ENCODE measurements around the gene WDR5.
A peak's percentile ranks its signal among the peaks of the same experiment; 100 is the strongest.

The WDR5 gene

DNA sequence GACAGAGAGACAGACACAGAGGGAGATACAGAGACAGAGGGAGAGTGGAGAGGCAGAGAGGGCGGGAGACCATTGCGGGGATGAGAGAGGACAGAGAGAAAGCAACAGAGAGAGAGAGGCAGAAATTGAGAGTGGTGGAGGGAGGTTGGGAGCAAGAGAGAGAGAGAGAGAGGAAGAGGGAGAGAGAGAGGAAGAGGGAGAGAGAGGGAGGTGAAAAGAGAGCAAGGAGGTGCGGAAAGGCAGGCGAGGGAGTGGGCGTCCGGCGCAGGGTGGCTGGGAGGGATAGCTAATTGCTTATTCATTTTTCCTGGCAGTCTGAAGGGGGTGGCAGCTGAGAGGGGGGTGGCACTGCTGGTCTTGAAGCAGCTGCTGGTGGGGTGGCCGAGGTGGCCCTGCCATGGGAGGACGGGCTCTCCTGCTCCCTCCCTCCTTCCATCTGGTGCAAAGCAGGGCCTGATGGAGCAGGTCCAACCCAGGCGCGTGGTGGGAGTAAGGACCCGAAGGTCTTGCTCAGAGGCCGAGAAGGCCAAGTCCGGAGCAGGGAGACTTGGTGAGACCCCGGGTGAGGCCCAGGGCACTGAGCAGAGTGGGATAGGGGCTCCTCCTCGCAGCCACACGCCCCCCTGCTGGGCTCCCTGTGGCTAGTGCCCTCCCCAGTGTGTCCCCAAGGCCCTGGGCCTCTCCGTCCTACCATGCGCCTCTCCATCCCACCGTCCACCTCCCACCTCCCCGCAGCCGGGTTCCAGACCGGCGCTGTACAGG, 53.8 kb downstream of the WDR5 start:
- DNase-seq = no peak

DNA sequence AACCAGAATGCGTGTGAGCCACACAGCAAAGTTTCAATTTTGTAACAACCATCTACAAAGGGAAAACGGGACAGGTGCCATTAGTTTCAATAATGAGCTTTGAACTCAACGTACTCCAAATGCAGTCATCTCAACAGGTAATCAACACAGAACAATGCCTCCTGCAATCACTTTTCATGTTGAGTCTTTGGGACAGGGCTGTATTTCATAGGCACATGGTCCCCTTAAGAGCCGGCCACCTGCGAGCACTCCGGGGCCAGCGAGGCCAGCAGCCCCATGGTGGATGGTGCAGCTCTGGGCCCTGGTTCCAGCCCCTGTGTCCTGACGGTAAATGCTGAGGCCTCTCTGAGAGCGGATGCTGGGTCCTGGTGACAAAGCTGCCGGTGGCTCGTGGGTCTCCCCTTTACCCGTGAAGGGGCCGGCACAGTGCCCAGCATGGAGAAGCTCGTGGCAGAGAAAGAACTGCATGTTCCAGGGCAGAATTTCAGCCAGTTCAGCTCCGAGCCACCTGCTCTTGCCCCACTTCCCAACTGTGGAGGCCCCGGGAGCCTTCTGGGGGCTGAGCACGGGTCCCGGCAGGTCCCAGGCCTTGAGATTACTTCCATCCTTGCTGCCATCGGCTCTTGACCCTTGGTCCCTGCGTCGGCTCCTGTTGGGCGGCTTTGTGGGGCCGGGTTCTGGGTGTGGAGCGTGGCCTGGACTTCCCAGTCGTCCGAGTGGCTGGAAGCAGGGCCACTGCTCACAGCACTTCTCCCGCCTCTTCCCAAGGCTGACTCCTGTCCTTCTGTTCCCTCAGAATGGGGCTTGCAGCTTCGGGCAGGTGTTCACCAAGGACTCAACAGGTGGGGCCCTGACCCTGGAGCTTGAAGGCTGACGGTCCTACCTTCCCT, 54.6 kb downstream of the WDR5 start:
- DNase-seq = no peak

DNA sequence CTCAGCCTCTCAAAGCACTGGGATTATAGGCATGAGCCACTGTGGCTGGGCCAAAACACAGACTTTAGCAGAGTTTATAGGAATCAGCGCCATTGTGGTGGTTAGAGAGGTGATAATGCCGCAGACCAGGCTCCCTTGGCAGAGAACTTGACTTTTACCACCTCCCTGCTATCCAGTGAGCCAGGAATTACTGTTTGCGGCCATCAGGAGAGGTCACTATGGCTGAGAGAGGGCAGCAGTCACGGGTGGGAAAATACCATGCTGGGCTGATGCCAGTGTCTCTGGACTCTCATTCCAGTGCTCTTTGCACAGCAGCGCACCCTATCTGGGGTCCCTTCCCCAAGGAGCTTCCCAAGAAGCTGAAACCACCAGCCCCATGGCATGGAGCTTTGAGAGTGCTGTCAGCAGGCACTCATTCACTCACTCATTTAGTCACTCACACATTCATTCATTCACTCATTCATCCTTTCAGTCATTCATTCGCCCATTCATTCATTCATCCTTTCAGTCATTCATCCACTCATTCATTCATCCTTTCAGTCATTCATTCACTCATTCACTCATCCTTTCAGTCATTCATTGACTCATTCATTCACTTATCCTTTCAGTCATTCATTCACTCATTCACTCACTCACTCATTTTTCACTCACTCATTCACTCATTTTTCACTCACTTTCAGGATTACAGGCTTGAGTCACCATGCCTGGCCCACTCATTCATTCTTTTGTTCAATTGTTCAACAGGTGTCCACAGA, 55.8 kb downstream of the WDR5 start:
- DNase-seq = no peak

DNA sequence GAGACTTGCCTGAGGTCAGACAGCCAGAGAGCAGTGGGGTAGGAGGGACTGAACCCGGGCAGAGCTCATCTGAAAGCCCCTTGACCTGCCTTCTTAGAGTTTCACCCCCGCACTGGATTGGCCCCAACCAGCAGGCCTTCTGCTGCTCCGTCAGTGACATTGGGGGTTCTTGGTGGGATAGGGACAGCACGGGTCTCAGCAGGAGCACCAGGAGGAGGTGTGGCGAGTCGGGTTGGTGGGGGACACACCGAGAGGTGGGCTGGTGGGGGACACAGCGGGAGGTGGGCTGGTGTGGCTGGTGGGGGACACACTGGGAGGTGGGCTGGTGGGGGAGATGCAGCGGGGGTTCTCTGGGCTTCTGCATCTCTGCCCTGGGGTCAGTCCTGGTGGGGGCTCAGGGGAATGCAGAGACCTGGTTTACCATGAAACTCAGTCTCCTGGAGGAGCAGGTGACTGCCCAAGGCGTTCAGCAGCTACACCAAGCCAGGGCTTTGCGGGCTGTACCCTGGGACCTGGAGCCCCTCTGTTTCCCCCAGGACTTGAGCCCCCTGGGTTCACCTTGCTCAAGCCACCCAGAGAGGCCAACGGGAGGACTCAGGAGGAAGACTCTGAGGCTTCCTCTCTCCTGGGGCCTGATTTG, 56.5 kb downstream of the WDR5 start:
- no peak for DNase-seq

DNA sequence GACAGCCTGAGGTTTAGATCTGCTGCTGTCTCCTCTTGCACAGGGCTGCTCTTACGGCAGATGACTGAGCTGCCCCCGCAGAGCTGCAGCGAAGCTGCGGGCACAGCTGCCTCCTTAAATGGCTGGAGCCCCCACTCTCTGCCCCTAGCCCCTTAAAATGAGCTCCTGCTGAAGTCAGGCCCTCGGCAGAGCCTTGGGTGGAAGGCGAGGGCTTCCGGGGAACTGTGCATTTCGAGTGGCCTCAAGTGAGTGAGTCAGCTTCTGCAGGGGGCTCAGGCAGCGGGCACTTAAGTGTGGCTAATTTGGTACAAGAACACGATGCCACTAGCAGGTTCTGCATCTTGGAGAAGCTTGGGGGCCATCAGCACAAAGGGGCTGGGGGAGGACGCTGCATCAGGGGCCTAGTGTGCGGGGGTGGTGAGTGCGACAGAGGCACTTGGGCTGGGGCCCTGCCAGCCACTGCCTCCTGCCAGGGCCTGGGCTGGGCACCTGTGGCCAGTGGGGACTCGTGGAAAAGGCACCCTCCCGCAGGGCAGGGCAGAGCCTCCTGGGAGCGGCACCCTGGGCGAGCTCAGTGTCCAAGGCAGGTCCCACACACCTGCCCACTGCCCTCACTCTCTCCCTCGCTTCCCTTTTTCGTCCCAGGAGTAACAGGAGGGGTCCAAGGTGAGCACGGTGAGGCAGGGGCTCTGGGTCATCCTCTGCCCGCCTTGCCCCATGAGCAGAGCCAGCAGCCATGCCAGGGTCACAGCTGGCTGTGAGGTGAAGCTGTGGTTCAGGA, 57.3 kb downstream of the WDR5 start:
- DNase-seq = no peak

DNA sequence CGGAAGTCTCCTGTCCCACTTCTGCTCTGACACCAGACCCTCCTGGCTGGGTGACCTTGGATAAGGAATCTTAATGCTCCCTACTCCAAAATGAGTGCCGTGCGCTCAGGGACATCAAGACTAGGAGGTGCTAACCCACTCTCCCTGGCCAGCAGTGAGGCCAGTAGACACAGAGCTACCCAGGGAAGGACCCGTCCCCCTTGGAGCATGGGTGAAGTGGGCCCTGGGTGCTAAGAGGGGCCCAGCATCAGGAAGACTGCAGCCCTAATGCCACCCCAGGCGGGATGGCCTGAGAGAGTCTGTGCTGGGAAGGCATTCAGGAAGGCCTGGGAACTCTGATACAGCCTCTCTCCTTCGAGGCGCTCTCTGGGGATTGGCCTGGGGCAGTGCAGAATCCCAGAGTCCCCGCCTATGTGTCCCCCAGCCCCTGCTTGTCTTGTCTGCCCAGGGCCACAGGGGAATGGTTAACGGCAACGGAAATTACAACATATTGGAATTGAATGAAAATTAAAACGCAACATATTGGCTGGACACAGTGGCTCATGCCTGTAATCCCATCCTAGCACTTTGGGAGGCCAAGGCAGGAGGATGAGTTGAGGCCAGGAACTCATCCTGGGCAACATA, 58.1 kb downstream of the WDR5 start:
- no peak for DNase-seq

DNA sequence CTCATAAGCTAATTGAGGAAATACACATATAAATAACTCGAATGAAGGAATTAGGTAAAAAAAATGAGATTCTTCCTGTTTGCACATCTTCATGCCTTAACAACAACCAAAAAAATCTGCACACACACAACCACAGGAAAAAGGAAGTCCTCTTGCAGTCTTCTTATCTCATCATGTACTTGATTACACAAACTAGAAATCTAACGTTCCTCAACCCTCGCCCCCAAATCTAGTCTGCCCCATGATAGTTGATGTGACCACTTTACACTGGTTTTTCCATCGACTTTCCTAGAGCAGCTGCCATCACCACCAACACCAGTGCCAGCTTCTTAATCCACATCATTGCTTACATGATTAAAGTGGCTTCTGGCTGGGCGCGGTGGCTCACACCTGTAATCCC, 59.7 kb downstream of the WDR5 start:
- no peak for DNase-seq

DNA sequence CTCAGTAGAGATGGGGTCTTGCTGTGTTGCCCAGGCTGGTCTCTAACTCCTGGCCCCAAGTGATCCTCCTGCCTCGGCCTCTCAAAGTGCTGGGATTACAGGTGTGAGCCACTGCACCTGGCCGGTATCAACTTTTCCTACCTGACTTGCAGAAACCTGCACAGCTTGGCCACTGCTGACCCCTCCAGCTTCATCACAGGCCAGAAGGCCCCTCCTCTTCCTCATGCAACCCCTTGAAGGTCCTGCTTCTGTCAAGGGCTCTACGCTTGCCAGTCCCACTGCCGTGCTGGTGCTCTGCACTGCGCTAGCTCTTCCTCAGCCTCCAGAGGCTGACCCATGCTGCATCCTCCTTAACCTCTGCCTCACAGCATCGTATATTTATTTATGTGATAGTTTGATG, 61.0 kb downstream of the WDR5 start:
- DNase-seq = no peak

DNA sequence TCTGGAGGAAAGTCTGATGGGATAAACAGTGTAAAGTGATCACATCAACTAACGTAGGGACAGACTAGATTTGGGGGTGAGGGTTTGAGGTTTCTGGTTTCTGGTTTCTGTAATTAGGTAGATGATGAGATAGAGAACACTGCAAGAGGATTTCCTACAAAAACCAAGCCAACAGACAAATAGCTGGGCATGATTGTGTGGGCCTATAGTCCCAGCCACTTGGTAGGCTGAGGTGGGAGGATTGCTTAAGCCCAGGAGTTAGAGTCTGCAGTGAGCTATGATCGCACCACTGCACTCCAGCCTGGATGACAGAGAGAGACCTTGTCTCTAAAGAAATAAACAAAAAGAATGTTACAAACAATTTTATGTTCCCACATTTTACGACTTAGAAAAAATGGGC, 62.9 kb downstream of the WDR5 start:
- DNase-seq = no peak

DNA sequence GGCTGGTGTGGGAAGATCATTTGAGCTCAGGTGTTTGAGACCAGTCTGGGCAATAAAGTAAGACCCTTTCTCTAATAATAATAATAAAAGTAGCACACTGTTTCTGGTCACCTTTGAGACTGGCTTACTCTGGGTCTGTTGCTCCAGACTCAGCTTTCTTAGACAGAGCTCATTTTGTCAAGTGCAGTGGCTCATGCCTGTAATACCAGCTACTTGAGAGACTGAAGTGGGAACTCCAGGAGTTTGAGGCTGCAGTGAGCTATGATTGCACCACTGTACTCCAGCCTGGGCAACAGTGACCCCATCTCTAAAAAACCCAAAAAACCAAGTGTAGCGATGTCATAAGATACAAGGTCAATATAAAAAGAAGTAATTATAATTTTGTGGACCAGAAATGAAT, 64.8 kb downstream of the WDR5 start:
- DNase-seq = no peak

DNA sequence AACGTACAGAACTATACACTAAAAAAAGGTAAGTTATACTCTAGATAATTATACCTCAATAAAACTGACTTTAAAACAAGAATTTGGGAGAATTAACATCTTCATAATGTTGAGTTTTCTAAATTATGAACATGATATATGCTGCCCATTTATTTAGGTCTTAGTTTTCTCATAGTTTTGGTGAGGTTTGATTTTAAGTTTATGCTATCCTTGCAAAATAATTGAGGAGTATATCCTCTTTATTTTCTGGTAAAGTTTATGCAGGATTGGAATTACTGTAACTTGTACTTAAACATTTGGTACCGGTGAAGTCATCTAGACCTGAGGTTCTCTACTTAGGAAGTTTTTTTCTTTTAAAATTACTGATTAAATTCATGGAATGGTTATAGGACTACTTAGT, 67.3 kb downstream of the WDR5 start:
- no peak for DNase-seq

DNA sequence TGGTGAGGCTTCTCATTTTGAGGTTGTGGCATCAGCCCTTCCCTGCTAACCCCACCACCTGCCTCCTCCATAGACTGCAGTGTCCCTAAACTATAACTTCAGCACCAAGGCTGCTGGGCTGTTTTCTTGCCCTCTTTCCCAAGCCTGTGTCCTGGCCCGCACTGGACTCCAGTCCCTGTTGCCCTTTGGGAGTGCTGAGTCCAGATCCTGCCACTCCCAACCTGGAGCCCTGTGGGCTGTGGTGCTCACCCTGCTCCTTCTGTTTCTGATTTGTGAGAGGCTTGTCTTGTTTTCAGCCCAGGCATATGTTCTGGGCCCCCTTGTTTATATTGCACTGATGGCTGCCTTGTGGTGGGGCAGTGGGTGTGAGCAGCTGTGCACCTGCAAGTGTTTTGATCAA, 68.2 kb downstream of the WDR5 start:
- DNase-seq = no peak

DNA sequence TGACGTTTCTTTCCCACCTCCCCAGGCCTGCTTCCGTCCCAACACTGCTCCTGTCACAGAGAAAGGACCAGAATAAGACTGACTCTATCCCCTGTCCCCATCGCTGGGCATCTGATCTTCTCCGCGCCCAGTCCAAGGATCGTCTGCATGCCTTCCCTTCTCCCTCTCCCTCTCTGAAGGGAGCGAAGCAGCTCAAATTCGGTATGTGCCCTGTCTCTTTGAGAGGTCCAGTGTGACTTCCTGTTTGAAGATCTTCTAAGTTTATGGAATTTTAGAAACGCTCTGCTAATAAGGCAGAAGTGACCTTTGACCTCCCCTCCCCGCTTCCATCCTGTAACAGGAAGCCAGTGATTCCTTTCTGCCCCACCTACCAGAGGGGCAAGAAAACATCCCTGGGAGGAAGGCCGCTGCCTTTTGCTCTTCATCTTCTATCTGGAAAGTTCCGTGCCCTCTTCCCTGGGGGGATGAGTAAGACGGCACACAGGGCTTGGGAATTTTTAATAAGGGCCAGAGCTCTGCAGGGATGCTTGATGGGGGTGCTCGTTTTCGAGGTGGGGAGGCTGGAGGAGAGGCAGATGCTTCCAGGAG, 69.2 kb downstream of the WDR5 start:
- no peak for DNase-seq

DNA sequence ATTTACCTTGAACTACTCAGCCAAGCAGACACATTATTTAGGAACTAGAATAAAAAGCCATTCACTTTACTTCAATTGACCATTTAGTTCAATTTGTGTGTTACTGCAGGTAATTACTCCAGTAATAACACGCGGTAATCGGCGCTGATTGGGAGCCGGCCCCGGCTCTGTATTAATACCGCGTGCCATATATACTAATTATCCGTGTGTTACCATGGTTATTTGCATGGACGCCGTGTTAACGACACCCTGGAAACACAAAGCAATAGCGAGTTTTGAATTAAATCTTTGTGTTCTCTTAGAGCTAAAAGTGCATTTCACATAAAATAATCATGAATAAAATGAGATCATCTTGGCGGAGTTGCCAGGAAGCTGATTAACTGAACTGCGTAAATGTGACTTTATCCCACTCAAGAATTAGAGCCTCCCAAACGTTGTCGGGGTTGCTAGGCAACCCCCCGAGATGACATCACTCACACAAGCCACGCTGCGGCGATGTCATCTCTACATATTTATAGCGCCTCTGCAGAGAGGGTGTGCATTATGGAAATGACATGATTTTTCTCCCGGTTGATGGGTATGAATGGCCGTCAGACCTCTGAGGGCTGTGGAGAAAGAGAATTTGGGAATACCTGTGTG, 69.9 kb downstream of the WDR5 start:
- DNase-seq = peak; percentile 77

DNA sequence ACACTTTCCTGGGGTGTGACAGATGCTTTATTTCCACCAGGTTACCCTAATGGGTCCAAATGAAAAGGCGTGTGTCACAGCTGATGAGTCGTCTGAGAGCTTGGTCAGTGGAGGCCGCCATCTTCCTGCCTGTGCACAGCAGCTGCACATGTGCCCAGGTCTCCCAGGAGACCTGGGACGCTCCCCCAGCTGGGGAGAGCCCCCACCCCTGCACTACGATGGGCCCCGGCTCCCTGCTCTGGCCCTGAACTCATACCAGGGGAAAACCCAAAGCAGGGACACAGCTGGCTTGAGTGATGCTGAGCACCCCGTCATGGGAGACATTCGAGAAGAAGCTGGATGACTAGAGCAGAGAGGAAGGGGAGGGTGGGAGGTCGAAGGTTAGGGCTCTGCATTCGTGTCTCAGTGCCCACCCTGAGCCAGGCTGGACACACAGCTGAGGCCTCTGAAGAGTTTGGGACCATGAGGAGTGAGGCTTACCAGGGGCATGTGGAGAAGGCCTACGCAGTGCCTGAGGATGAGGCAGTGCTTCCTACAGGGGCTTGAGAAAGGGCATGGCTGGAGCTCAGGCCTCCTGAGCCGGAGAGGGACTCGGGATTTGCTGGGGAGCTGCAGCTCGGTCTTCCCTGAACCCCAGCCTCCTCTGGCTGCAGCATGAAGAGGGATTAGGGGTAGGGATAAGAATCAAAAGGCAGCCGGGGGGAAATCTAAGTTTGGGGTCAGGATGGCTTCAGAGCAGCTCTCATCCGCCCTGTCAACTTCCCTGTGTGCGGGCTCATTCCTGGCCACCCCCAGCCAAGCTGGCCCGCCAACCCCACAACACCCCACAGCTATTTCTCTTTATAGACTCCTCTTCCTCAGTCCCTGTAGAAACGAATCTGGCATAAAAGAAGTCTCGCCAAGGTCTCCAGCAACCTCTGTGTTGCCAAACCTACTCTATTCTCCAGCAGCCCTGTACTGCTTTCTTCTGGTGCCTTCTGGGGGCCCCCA, 70.7 kb downstream of the WDR5 start:
- no peak for DNase-seq

DNA sequence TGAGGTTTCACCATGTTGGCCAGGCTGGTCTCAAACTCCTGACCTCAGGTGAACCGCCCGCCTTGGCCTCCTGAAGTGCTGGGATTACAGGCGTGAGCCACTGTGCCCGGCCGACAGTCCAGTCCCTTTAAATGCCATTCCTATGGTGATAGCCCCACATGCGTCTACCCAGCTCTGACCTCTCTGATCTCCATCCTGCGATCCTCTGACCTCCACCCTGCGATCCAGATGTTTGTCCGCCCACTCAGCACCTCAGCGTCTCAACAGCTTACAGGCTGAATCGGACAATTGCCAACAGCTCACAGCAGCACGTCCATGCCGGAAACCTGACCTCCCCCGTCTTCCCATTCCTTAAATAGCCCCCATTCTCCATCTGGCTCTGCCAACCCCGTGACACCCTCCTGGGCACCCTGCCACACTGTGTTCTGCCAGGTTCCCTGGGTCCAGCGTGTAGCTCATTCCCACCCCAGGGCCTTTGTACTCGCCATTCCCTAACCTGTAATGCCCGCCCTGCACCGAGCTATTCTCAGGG, 72.5 kb downstream of the WDR5 start:
- DNase-seq = no peak

DNA sequence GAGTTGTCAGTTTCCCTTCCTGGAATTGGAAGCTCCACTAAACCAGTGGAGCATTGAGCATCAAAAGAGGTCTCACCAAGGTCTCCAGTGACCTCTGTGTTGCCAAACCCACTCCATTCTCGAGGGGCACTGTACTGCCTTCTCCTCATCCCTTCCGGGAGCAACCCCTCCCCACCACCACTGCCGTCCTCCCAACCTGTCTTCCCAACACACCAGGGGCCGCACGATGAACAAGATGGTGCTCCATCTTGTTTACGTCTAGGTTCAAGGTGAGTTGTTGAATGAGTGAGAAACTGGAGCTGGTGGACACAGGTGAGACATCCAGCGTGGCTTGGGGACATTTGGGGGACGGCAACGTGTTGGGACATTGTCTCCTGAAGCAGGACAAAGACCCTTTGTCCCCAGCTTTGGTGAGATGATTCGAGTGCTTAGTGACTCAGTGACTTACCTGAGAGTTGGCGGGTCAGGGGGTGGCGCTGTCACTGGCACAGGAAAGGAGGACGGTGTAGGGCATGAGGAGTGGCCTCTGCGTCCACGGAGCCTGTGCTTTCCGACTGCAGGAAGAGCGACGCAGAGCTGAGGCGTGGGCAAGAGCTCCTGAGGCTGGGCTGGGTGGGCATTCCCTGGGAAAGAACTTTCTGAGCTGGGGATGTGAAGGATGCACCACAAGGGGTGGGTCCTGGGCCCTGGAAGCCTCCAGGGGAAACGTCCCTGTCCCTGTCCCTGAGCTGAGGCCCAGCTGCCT, 73.3 kb downstream of the WDR5 start:
- no peak for DNase-seq

All from SHP77 treated with DMSO at 0.1 percent for 48 hours (cell line).